Left ventricle myocardium superior (tissue), 1 donor: Measurements from ENCODE around the gene IRS1. TPM values are rescaled to one million over a fixed set of nuclear protein-coding genes. Genes with fewer than 3 reads are reported as not detected.
A peak's percentile ranks its signal among the peaks of the same experiment; 100 is the strongest.

Experiments used
- ATAC-seq: fragments of 200-7000 bp; cut with Tn5 transposase; one replicate; pipeline ENCODE4 v1.9.1; 2020; ENCODE audit warnings: mild to moderate bottlenecking, moderate library complexity
- DNase-seq: peaks from one replicate; pipeline ENCODE4 v3.0.0-alpha.2; 2020
- intact Hi-C: fragments of 100-400 bp; cut with micrococcal nuclease; formaldehyde crosslinking; loops from one replicate; pipeline ENCODE4 v1.11.0; 2022
- total RNA-seq: library from RNA; stranded (reverse); fragmentation: NEBNext Ultra II Directional; extraction: Animal tissue kit (Norgen Biotek cat#: 25700); gene quantifications from one replicate; pipeline ENCODE4 v1.2.1, GENCODE V29; 2021
- donor health status: DM: no; HTN: yes; CAD: no; lungs with severe emphysema.

IRS1 gene
- total RNA-seq, 1 donor from 2014 or later: 24.1 TPM

- intact Hi-C loops: loop anchor here (10.0 kb wide), 1 partner anchor 154 kb away; no protein-coding TSS in a partner anchor
- no peak for DNase-seq
- ATAC-seq: no peak
These were observed 31.6 kb upstream of the IRS1 start for GRCh38 chr2:226831266-226831665.

GRCh38 chr2:226829721-226830631 is 30.4 kb upstream of the IRS1 start:
- intact Hi-C loops: loop anchor here (10.0 kb wide), 1 partner anchor 155 kb away; no protein-coding TSS in a partner anchor
- ATAC-seq (no peak), DNase-seq (no peak)

- intact Hi-C loops: no loop called here
- no peak for DNase-seq
- ATAC-seq: no peak
These were observed 28.6 kb upstream of the IRS1 start for GRCh38 chr2:226828191-226828590.

- intact Hi-C loops: no loop called here
- no peak for ATAC-seq
- no peak for DNase-seq
These were observed 25.4 kb upstream of the IRS1 start for GRCh38 chr2:226825056-226825455.

GRCh38 chr2:226818930-226819329 is 19.3 kb upstream of the IRS1 start:
- ATAC-seq: no peak
- intact Hi-C loops: no loop called here
- DNase-seq: no peak

- DNase-seq: no peak
- no peak for ATAC-seq
- intact Hi-C loops: no loop called here
These were observed 13.6 kb upstream of the IRS1 start for GRCh38 chr2:226813148-226813701.

GRCh38 chr2:226803410-226803809 is 3.8 kb upstream of the IRS1 start:
- no peak for DNase-seq
- intact Hi-C loops: loop anchor here (2.0 to 5.0 kb wide), 2 partner anchors 591 to 1135 kb away; no protein-coding TSS in a partner anchor
- no peak for ATAC-seq

- ATAC-seq (no peak), DNase-seq (no peak)
- intact Hi-C loops: loop anchor here (1.0 to 5.0 kb wide), 3 partner anchors 590 to 1134 kb away; no protein-coding TSS in a partner anchor
These were observed 3.0 kb upstream of the IRS1 start for GRCh38 chr2:226802573-226802972.

GRCh38 chr2:226800941-226801784 is 1.5 kb upstream of the IRS1 start:
- intact Hi-C loops: loop anchor here (5.0 kb wide), 1 partner anchor 589 kb away; no protein-coding TSS in a partner anchor
- ATAC-seq (peak; percentile 79), DNase-seq (peak; percentile 91)

- no peak for DNase-seq
- ATAC-seq: no peak
- intact Hi-C loops: loop anchor here (5.0 kb wide), 1 partner anchor 588 kb away; no protein-coding TSS in a partner anchor
These were observed 638 bp upstream of the IRS1 start for GRCh38 chr2:226799976-226800940.

GRCh38 chr2:226798422-226799210 is 1.0 kb downstream of the IRS1 start:
- ATAC-seq (peak; percentile 11), DNase-seq (peak; percentile 70)
- intact Hi-C loops: no loop called here

- DNase-seq (peak; percentile 39), ATAC-seq (no peak)
- intact Hi-C loops: no loop called here
These were observed 1.6 kb downstream of the IRS1 start for GRCh38 chr2:226797989-226798421.

GRCh38 chr2:226797289-226797988 is 2.2 kb downstream of the IRS1 start:
- intact Hi-C loops: no loop called here
- DNase-seq (peak; percentile 66), ATAC-seq (no peak)

GRCh38 chr2:226796840-226797288 is 2.8 kb downstream of the IRS1 start:
- ATAC-seq (peak; percentile 8), DNase-seq (peak; percentile 68)
- intact Hi-C loops: no loop called here

- ATAC-seq: no peak
- intact Hi-C loops: no loop called here
- peak; percentile 45 for DNase-seq
These were observed 3.4 kb downstream of the IRS1 start for GRCh38 chr2:226796012-226796839.
